Measurements from ENCODE around the gene CTTN. TPM values are rescaled to one million over a fixed set of nuclear protein-coding genes. Genes with fewer than 3 reads are reported as not detected.

The CTTN gene
- total and polyA plus RNA-seq, 10 of the 15 experiments (the other 5 are each of a cell fraction or from before 2014, with no cell fraction given) = 1.1 to 37.8 (median 11.8) TPM

DNA sequence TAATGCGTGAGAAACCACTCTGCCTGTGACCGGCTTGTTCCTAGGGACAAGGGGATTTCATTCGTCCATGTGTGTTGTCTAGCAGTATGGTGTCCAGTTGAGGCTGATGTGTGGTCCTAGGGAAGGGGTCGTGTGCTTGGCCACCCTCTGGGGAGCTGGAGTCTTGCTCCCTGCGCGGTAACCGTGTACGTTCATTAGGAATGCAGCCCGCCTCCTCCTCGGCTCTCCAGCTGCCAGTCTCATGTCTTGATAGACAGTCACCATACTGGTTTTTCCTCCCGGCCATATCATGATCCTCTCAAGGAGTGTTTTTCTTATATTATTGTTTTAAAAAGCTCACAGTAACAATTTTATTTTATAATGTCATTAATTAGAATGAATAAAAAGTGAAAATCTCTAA lies 5.9 kb downstream of the CTTN start:
- ChIA-PET RAD21 (ENCODE audit: unreplicated experiment) (no interaction called here), POLR2A (no interaction called here), CTCF (no interaction called here), SMC1A (ENCODE audit: uncharacterized antibody, unreplicated experiment) (interaction anchor here (0.6 kb wide), 1 partner anchor 1461 kb away, joined by 3 read pairs; no protein-coding TSS in a partner anchor)
- no peak overlapping the region for H3K4me2 ChIP-seq (ENCODE audit: control insufficient read depth, insufficient read depth)
- H3K36me3 ChIP-seq (ENCODE audit: control insufficient read depth in 2 of 2, insufficient read depth in 2 of 2, low read length in 1 of 2) = no peaks in the 10 kb centered on the region
- no peak for TF ChIP-seq CBX5 (IDR thresholded peaks at IDR 0.05; ENCODE audit: low read depth)
- no peak for TF ChIP-seq WRNIP1 (IDR thresholded peaks at IDR 0.05; ENCODE audit: borderline replicate concordance, low read depth, low read length)
- no peak for TF ChIP-seq KAT2A (conservative IDR thresholded peaks at IDR 0.05; ENCODE audit: control insufficient read depth, low read depth, low read length)
- TF ChIP-seq LARP7 (IDR thresholded peaks at IDR 0.05) = no peak
- TF ChIP-seq FOS (IDR thresholded peaks at IDR 0.05; ENCODE audit: borderline replicate concordance, extremely low read depth, insufficient read length) = no peak
- TF ChIP-seq IKZF1 (conservative IDR thresholded peaks at IDR 0.05) = no peak
- TF ChIP-seq ZNF217 (IDR thresholded peaks at IDR 0.05) = no peak
- no peak for TF ChIP-seq ZNF384 (IDR thresholded peaks at IDR 0.05; ENCODE audit: borderline replicate concordance, low read depth, low read length)
- TF ChIP-seq EED (IDR thresholded peaks at IDR 0.05; ENCODE audit: low read depth) = no peak
- TF ChIP-seq, protein P1, sequence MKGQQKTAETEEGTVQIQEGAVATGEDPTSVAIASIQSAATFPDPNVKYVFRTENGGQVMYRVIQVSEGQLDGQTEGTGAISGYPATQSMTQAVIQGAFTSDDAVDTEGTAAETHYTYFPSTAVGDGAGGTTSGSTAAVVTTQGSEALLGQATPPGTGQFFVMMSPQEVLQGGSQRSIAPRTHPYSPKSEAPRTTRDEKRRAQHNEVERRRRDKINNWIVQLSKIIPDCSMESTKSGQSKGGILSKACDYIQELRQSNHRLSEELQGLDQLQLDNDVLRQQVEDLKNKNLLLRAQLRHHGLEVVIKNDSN (IDR thresholded peaks at IDR 0.05; ENCODE audit: borderline replicate concordance, extremely low read length, insufficient read depth, low read depth, low read length) = no peak
- no peak for TF ChIP-seq TCF7 (IDR thresholded peaks at IDR 0.05; ENCODE audit: borderline replicate concordance)
- no peak for TF ChIP-seq SPI1 (IDR thresholded peaks at IDR 0.05; ENCODE audit: borderline replicate concordance, insufficient read depth, low read depth, low read length)
- no peak for TF ChIP-seq NR2C2 (IDR thresholded peaks at IDR 0.05; ENCODE audit: borderline replicate concordance, control insufficient read depth, insufficient read length, low read depth)
- TF ChIP-seq NRF1 (conservative IDR thresholded peaks at IDR 0.05; ENCODE audit: low read depth, low read length) = no peak
- no peak for TF ChIP-seq POLR2A (IDR thresholded peaks at IDR 0.05; ENCODE audit: low read depth, low read length)
- no peak for TF ChIP-seq SMAD5 (IDR thresholded peaks at IDR 0.05; ENCODE audit: low read depth)
- no peak for TF ChIP-seq NBN (IDR thresholded peaks at IDR 0.05)
- TF ChIP-seq BRCA1 (IDR thresholded peaks at IDR 0.05; ENCODE audit: low read depth, low read length) = no peak
- no peaks in the 10 kb centered on the region for H4K20me1 ChIP-seq (ENCODE audit: control insufficient read depth, insufficient read depth)
- no peak overlapping the region for H3K27ac ChIP-seq (ENCODE audit: control insufficient read depth, insufficient read depth)
- H3K9me3 ChIP-seq (replicated peaks; ENCODE audit: control insufficient read depth, insufficient read depth, low read length) = no peaks in the 10 kb centered on the region; the same call in 2 of the 3 replicates
- H3K4me1 ChIP-seq (ENCODE audit: control insufficient read depth, insufficient read depth, low read length) = peaks cover 3% of the 10 kb centered on the region
- in situ Hi-C loops (cut with MboI) = no loop called here
- no peak overlapping the region for H3K9ac ChIP-seq (ENCODE audit: control insufficient read depth, insufficient read depth, low read length)
- DNase-seq (ENCODE audit: low read depth, low spot score) (no peak), FAIRE-seq (no peak), ATAC-seq (no peak)
- no peak overlapping the region for H2AFZ ChIP-seq (ENCODE audit: control insufficient read depth, low read depth, low read length)
- intact Hi-C loops (cut with micrococcal nuclease; ENCODE audit: unreplicated experiment) = no loop called here
- H3K27me3 ChIP-seq (replicated peaks in 1 of 2; ENCODE audit: control insufficient read depth in 2 of 2, insufficient read depth in 2 of 2, low read length in 1 of 2) = no peaks in the 10 kb centered on the region; a peak in 2 of 4 replicates
- no TSS peak for BruUV-seq (replicated peaks)
- H3K79me2 ChIP-seq (ENCODE audit: control insufficient read depth, insufficient read depth, low read length) = no peaks in the 10 kb centered on the region
- 91% methylated on average over 11 of the region's 11 CpGs for WGBS (ENCODE audit: insufficient coverage, insufficient replicate concordance, low lambda C conversion rate, missing lambda C conversion rate)
- H3K4me3 ChIP-seq = no peak overlapping the region
